ENCODE data around the gene PKIG. TPM values are rescaled to one million over a fixed set of nuclear protein-coding genes. Genes with fewer than 3 reads are reported as not detected.
"Not testable (repeated sequence)": the region's sequence is repeated elsewhere in the genome, so short reads cannot be mapped to it uniquely, and the experiment has no call there.

Gene PKIG
- total RNA-seq, 1 donor from 2014 or later = 151 TPM

GRCh38 chr20:44641325-44641724 lies 58.9 kb downstream of the PKIG start:
- DNase-seq (ENCODE audit: low read depth in 2 of 2) = no peak

GRCh38 chr20:44642203-44643153 lies 60.1 kb downstream of the PKIG start:
- DNase-seq (ENCODE audit: low read depth in 2 of 2) = peak; percentile 86 to 96

GRCh38 chr20:44643154-44643519 lies 60.8 kb downstream of the PKIG start:
- DNase-seq (ENCODE audit: low read depth in 2 of 2) = no peak

- DNase-seq (ENCODE audit: low read depth in 2 of 2) = peak; percentile 99 to 100
These were observed 61.3 kb downstream of the PKIG start for GRCh38 chr20:44643596-44644229.

GRCh38 chr20:44644230-44644617 lies 61.8 kb downstream of the PKIG start:
- no peak for DNase-seq (ENCODE audit: low read depth in 2 of 2)

- DNase-seq (ENCODE audit: low read depth in 2 of 2) = no peak
These were observed 62.3 kb downstream of the PKIG start for GRCh38 chr20:44644667-44645131.

- peak in 1 of 2 donors; percentile 62 for DNase-seq (ENCODE audit: low read depth in 2 of 2)
These were observed 63.8 kb downstream of the PKIG start for GRCh38 chr20:44646023-44646640.

GRCh38 chr20:44646641-44647274 lies 64.4 kb downstream of the PKIG start:
- DNase-seq (ENCODE audit: low read depth in 2 of 2) = peak in 1 of 2 donors; percentile 84

- DNase-seq (ENCODE audit: low read depth in 2 of 2) = no peak
These were observed 65.7 kb downstream of the PKIG start for GRCh38 chr20:44648068-44648467.

GRCh38 chr20:44648579-44648978 lies 66.2 kb downstream of the PKIG start:
- no peak for DNase-seq (ENCODE audit: low read depth in 2 of 2)

GRCh38 chr20:44649126-44649525 lies 66.7 kb downstream of the PKIG start:
- DNase-seq (ENCODE audit: low read depth in 2 of 2) = no peak

GRCh38 chr20:44649976-44650375 lies 67.6 kb downstream of the PKIG start:
- DNase-seq (ENCODE audit: low read depth in 2 of 2) = no peak

- no peak for DNase-seq (ENCODE audit: low read depth in 2 of 2)
These were observed 68.5 kb downstream of the PKIG start for GRCh38 chr20:44650771-44651433.

GRCh38 chr20:44651434-44651683 lies 69.0 kb downstream of the PKIG start:
- DNase-seq (ENCODE audit: low read depth in 2 of 2) = no peak

- peak in 1 of 2 donors; percentile 71 for DNase-seq (ENCODE audit: low read depth in 2 of 2)
These were observed 69.5 kb downstream of the PKIG start, which contains the start of gene ADA for GRCh38 chr20:44651684-44652423. TSS of gene ADA (minus strand) at chr20:44651699. CDS start at chr20:44651607, 92 bp downstream.

GRCh38 chr20:44653546-44653945 lies 71.2 kb downstream of the PKIG start:
- no peak for DNase-seq (ENCODE audit: low read depth in 2 of 2)

- DNase-seq (ENCODE audit: low read depth in 2 of 2) = not testable (repeated sequence)
These were observed 71.8 kb downstream of the PKIG start for GRCh38 chr20:44654210-44654609.

- no peak for DNase-seq (ENCODE audit: low read depth in 2 of 2)
These were observed 74.1 kb downstream of the PKIG start for GRCh38 chr20:44656448-44656847.

GRCh38 chr20:44657875-44658274 lies 75.5 kb downstream of the PKIG start:
- no peak for DNase-seq (ENCODE audit: low read depth in 2 of 2)

GRCh38 chr20:44658810-44659209 lies 76.4 kb downstream of the PKIG start:
- DNase-seq (ENCODE audit: low read depth in 2 of 2) = no peak

- DNase-seq (ENCODE audit: low read depth in 2 of 2) = no peak
These were observed 77.6 kb downstream of the PKIG start for GRCh38 chr20:44659931-44660330.
